Nephron progenitor cell (in vitro differentiated cells): ENCODE results near the gene SND1.

Experiments
- DNase-seq: peaks from one replicate; pipeline ENCODE4 v3.0.0; 2021
- H3K27ac Mint-ChIP-seq: 2 replicates; pipeline ENCODE4 v1.8.0; 2021; ENCODE audit warnings: mild to moderate bottlenecking, moderate library complexity, mixed read lengths
- H3K27me3 Mint-ChIP-seq: 2 replicates; pipeline ENCODE4 v1.8.0; 2021; ENCODE audit warnings: mild to moderate bottlenecking, low read depth, mixed read lengths; ENCODE audit not compliant: poor library complexity
- H3K36me3 Mint-ChIP-seq: 2 replicates; pipeline ENCODE4 v1.8.0; 2021; ENCODE audit warnings: low read depth, mixed read lengths
- H3K4me1 Mint-ChIP-seq: 2 replicates; pipeline ENCODE4 v1.8.0; 2021; ENCODE audit warnings: mixed read lengths
- H3K4me3 Mint-ChIP-seq: 2 replicates; pipeline ENCODE4 v1.8.0; 2021; ENCODE audit warnings: mild to moderate bottlenecking, moderate library complexity, mixed read lengths
- H3K9me3 Mint-ChIP-seq: 2 replicates; pipeline ENCODE4 v1.8.0; 2021; ENCODE audit warnings: mild to moderate bottlenecking, moderate library complexity, mixed read lengths
- CTCF ChIP-seq: fragments of 200-600 bp; sonication (generic); IDR thresholded peaks from 2 replicates; pipeline ENCODE4 v1.5.0; 2021; ENCODE audit warnings: antibody characterized with exemption

SND1 gene

DNA sequence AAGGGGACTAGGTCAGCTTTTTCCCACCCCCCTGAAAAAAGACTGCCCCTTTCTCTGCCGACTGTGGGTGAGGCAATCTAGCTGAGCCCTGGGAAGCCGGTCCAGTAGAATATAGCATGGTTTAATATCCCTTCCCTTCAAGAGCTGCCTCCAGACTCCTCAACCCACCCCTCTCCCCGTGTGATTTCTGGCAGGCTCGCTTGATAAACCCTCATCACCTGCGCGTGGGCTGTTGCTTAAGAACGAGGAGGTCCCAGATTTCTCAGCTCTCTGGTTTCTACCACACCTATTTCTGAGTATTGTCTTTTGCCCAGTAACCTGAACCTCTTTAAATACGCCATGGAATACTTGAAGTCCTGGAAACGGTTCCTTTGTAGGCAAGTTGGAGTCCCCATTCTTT, 381.3 kb downstream of the SND1 start:
- Mint-ChIP-seq H3K27ac (no peak overlapping the region), H3K36me3 (peaks cover 13% of the 10 kb centered on the region), H3K4me1 (peaks cover 31% of the 10 kb centered on the region), H3K9me3 (no peaks in the 10 kb centered on the region), H3K4me3 (peak overlapping the region; percentile 81), H3K27me3 (peaks cover 28% of the 10 kb centered on the region)
- no peak for DNase-seq
- TF ChIP-seq CTCF: no peak

GRCh38 chr7:128034825-128035224, 382.8 kb downstream of the SND1 start:
- H3K27me3 Mint-ChIP-seq: peaks cover 21% of the 10 kb centered on the region
- H3K4me3 Mint-ChIP-seq: no peak overlapping the region
- no peak for TF ChIP-seq CTCF
- H3K9me3 Mint-ChIP-seq: no peaks in the 10 kb centered on the region
- no peak for DNase-seq
- H3K4me1 Mint-ChIP-seq: peaks cover 31% of the 10 kb centered on the region
- no peak overlapping the region for H3K27ac Mint-ChIP-seq
- no peaks in the 10 kb centered on the region for H3K36me3 Mint-ChIP-seq

GRCh38 chr7:128035712-128036111, 383.7 kb downstream of the SND1 start:
- DNase-seq: no peak
- H3K27me3 Mint-ChIP-seq: peaks cover 16% of the 10 kb centered on the region
- peak; percentile 59 for TF ChIP-seq CTCF
- H3K36me3 Mint-ChIP-seq: no peaks in the 10 kb centered on the region
- H3K4me3 Mint-ChIP-seq: no peak overlapping the region
- H3K27ac Mint-ChIP-seq: no peak overlapping the region
- peaks cover 27% of the 10 kb centered on the region for H3K4me1 Mint-ChIP-seq
- H3K9me3 Mint-ChIP-seq: no peaks in the 10 kb centered on the region

- H3K4me1 Mint-ChIP-seq: peaks cover 28% of the 10 kb centered on the region
- H3K27ac Mint-ChIP-seq: no peak overlapping the region
- peaks cover 15% of the 10 kb centered on the region for H3K27me3 Mint-ChIP-seq
- no peaks in the 10 kb centered on the region for H3K9me3 Mint-ChIP-seq
- no peaks in the 10 kb centered on the region for H3K36me3 Mint-ChIP-seq
- TF ChIP-seq CTCF: no peak
- no peak overlapping the region for H3K4me3 Mint-ChIP-seq
- no peak for DNase-seq
Observed at GRCh38 chr7:128036226-128036940, 384.4 kb downstream of the SND1 start.

DNA sequence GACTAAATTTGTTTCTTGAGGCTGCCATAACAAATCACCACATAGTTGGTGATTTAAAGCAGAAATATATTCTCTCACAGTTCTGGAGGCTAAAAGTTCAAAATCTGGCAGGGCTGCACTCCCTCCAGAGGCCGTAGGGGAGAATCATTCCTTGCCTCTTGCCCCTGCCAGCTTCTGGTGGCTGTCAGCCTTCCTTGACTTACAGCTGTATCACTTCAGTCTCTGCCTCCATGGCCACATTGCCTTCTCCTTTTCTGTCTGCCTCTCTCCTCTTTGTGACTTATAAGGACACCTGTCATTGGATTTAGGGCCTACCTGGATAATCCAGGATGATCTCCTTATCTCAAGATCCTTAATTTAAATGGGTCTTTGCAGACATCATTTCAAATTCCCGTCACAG, 385.1 kb downstream of the SND1 start:
- peaks cover 15% of the 10 kb centered on the region for H3K27me3 Mint-ChIP-seq
- no peak overlapping the region for H3K4me3 Mint-ChIP-seq
- no peaks in the 10 kb centered on the region for H3K9me3 Mint-ChIP-seq
- H3K27ac Mint-ChIP-seq: no peak overlapping the region
- no peak for DNase-seq
- no peaks in the 10 kb centered on the region for H3K36me3 Mint-ChIP-seq
- peaks cover 28% of the 10 kb centered on the region for H3K4me1 Mint-ChIP-seq
- TF ChIP-seq CTCF: no peak
